Testis (tissue), 3 donors: ENCODE data around the gene ARPC5. TPM values are rescaled to one million over a fixed set of nuclear protein-coding genes. Genes with fewer than 3 reads are reported as not detected.
A peak's percentile ranks its signal among the peaks of the same experiment; 100 is the strongest.

Source experiments
- DNase-seq: peaks from one replicate; pipeline ENCODE4 v3.0.0-alpha.2; 2019
- H3K27ac ChIP-seq, 2 donors: fragments of 200-600 bp; sonication (generic); one replicate each; pipeline ENCODE4 v1.5.1; 2019
- H3K27me3 ChIP-seq: fragments of 200-600 bp; sonication (generic); one replicate; pipeline ENCODE4 v1.5.1; 2019
- H3K36me3 ChIP-seq: fragments of 200-600 bp; sonication (generic); one replicate; pipeline ENCODE4 v1.5.1; 2017; ENCODE audit warnings: low read depth; ENCODE audit errors: missing control alignments
- H3K4me1 ChIP-seq: fragments of 200-600 bp; sonication (generic); one replicate; pipeline ENCODE4 v1.5.1; 2019
- H3K4me3 ChIP-seq, 2 donors: fragments of 200-600 bp; sonication (generic); one replicate each; pipeline ENCODE4 v1.5.1; 2017 to 2019
- H3K9me3 ChIP-seq: fragments of 200-600 bp; sonication (generic); one replicate; pipeline ENCODE4 v1.5.1; 2017
- POLR2A ChIP-seq: fragments of 450-650 bp; IDR thresholded peaks from one replicate; pipeline ENCODE4 v1.6.1; 2017; ENCODE audit warnings: antibody characterized with exemption, mild to moderate bottlenecking, moderate library complexity
- WGBS, 2 donors: methylation state at CpG; one replicate each; pipeline ENCODE4 v1.1.5; 2018; 5-methylcytosine and 5-hydroxymethylcytosine counted together
- intact Hi-C: fragments of 100-400 bp; cut with DNase I; formaldehyde crosslinking; loops from one replicate; pipeline ENCODE4 v1.15.1; 2023; ENCODE audit warnings: low total_unique reads
- polyA plus RNA-seq: library from polyadenylated mRNA; stranded (reverse); fragments of 350-450 nt; fragmentation: Illumina TruSeq; extraction: RNeasy Lipid Tissue Mini Kit (QIAGEN cat#74804); gene quantifications from one replicate; pipeline ENCODE4 v1.2.3, GENCODE V29; 2014; ENCODE audit warnings: low read depth, low replicate concordance; ENCODE audit not compliant: insufficient read depth
- total RNA-seq, 2 donors: library from RNA; depleted of rRNA; stranded (reverse); fragments of >200 nt; gene quantifications; one replicate each; pipeline ENCODE4 v1.2.3, GENCODE V29; 2016
- TF ChIP-seq, protein P1 (sequence below), 3 experiments: fragments of 450-650 bp in 2 of 3; fragments of 200-600 bp in 1 of 3; sonication (generic) in 1 of 3; IDR thresholded peaks; one replicate each; pipeline ENCODE4 v1.5.1; 2016 to 2019; ENCODE audit warnings: antibody characterized with exemption in 3 of 3, mild to moderate bottlenecking in 2 of 3, moderate library complexity in 1 of 3

Gene ARPC5
- total and polyA plus RNA-seq, 3 donors from 2014 or later: 55.8 to 136 (median 66.6) TPM

GRCh38 chr1:183582021-183582713 is 53.4 kb downstream of the ARPC5 start:
- Histone ChIP-seq H3K9me3 (no peaks in the 10 kb centered on the region), H3K4me3 (peak overlapping the region in 1 of 2 donors; percentile 4), H3K27ac (no peak overlapping the region), H3K36me3 (no peaks in the 10 kb centered on the region), H3K27me3 (no peaks in the 10 kb centered on the region), H3K4me1 (no peaks in the 10 kb centered on the region)
- intact Hi-C loops: no loop called here
- 67 to 74% methylated on average over 12 of the region's 12 CpGs for WGBS, 2 donors
- DNase-seq: no peak
- TF ChIP-seq, protein P1, sequence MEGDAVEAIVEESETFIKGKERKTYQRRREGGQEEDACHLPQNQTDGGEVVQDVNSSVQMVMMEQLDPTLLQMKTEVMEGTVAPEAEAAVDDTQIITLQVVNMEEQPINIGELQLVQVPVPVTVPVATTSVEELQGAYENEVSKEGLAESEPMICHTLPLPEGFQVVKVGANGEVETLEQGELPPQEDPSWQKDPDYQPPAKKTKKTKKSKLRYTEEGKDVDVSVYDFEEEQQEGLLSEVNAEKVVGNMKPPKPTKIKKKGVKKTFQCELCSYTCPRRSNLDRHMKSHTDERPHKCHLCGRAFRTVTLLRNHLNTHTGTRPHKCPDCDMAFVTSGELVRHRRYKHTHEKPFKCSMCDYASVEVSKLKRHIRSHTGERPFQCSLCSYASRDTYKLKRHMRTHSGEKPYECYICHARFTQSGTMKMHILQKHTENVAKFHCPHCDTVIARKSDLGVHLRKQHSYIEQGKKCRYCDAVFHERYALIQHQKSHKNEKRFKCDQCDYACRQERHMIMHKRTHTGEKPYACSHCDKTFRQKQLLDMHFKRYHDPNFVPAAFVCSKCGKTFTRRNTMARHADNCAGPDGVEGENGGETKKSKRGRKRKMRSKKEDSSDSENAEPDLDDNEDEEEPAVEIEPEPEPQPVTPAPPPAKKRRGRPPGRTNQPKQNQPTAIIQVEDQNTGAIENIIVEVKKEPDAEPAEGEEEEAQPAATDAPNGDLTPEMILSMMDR (IDR thresholded peaks at IDR 0.05): no peak
- no peak for TF ChIP-seq POLR2A

GRCh38 chr1:183580281-183580682 is 55.3 kb downstream of the ARPC5 start:
- Histone ChIP-seq H3K4me3 (no peak overlapping the region), H3K27me3 (no peaks in the 10 kb centered on the region), H3K4me1 (no peaks in the 10 kb centered on the region), H3K27ac (peak overlapping the region in 1 of 2 donors; percentile 14), H3K9me3 (no peaks in the 10 kb centered on the region), H3K36me3 (no peaks in the 10 kb centered on the region)
- TF ChIP-seq POLR2A: no peak
- TF ChIP-seq, protein P1 (IDR thresholded peaks at IDR 0.05): no peak
- 59 to 63% methylated on average over 6 to 8 of the region's 8 CpGs for WGBS, 2 donors
- DNase-seq: no peak
- intact Hi-C loops: no loop called here

GRCh38 chr1:183578856-183579255 is 56.7 kb downstream of the ARPC5 start:
- Histone ChIP-seq H3K9me3 (no peaks in the 10 kb centered on the region), H3K27me3 (no peaks in the 10 kb centered on the region), H3K4me1 (no peaks in the 10 kb centered on the region), H3K27ac (no peak overlapping the region), H3K36me3 (no peaks in the 10 kb centered on the region), H3K4me3 (no peak overlapping the region)
- WGBS, 2 donors: 67 to 83% methylated on average over 1 to 2 of the region's 2 CpGs
- intact Hi-C loops: no loop called here
- TF ChIP-seq, protein P1 (IDR thresholded peaks at IDR 0.05): no peak
- TF ChIP-seq POLR2A: no peak
- DNase-seq: no peak

DNA sequence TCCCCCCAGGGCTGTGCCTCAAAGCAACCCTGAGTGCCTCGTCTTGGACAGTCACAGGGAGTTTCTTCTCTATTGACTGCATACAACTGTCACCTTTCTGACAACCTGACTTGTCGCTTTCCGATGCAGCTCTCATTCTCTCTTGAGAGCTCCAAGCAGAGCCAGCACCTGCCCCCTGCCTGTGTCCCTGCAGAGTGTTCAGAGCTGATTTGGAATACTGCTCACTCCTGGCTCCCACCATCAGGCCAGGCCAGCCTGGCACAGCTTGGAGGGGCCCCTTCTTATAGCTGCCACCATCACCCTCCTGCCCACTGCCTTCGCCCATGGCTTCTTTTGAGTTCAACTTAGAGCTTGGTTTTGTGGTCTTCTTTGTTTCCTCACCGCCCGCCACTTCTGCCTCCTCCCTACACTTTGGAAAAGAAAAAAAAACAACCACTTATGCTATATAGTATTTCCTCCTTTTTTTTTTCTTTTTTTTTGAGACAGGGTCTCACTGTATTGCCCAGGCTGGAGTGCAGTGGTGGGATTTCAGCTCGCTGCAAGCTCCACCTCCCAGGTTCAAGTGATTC is 57.6 kb downstream of the ARPC5 start:
- TF ChIP-seq, protein P1 (IDR thresholded peaks at IDR 0.05): no peak
- no peak for TF ChIP-seq POLR2A
- no peaks in the 10 kb centered on the region for H3K27me3 ChIP-seq
- H3K27ac ChIP-seq: no peak overlapping the region
- H3K4me1 ChIP-seq: no peaks in the 10 kb centered on the region
- H3K36me3 ChIP-seq: no peaks in the 10 kb centered on the region
- DNase-seq: no peak
- no peaks in the 10 kb centered on the region for H3K9me3 ChIP-seq
- intact Hi-C loops: no loop called here
- no peak overlapping the region for H3K4me3 ChIP-seq
- 92 to 93% methylated on average over 7 of the region's 7 CpGs for WGBS, 2 donors

DNA sequence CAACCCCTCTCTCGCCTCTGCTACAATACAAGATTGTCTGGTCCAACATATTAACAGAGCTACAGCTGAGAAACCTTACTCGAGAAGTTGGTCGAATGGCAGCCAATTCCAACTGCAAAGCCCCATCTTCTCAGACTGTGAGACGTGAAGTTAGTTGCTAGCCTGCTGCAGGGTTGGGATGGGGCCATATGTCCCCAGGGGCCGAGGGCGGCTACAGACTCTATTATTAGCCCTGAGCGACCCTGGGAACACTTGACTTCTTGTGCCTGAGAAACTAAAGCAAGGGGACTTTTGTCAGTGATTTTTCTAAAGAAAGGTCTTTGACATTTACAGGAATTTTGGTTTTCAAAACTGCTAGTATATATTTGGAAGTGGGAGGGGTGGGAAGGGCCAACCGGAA is 59.0 kb downstream of the ARPC5 start:
- Histone ChIP-seq H3K9me3 (no peaks in the 10 kb centered on the region), H3K27ac (no peak overlapping the region), H3K36me3 (no peaks in the 10 kb centered on the region), H3K4me1 (no peaks in the 10 kb centered on the region), H3K27me3 (no peaks in the 10 kb centered on the region), H3K4me3 (no peak overlapping the region)
- WGBS, 2 donors: 54 to 75% methylated on average over 8 of the region's 8 CpGs
- no peak for DNase-seq
- no peak for TF ChIP-seq POLR2A
- TF ChIP-seq, protein P1 (IDR thresholded peaks at IDR 0.05): no peak
- intact Hi-C loops: no loop called here
